Measurements from ENCODE around the gene DGCR6.
"Not testable (repeated sequence)": the region's sequence is repeated elsewhere in the genome, so short reads cannot be mapped to it uniquely, and the experiment has no call there.

- TF ChIP-seq CTCF, POLR2A (IDR thresholded peaks at IDR 0.05): not testable (repeated sequence)
These were observed 10.0 kb upstream of the DGCR6 start for GRCh38 chr22:18896037-18896657.
